ENCODE measurements around the gene WDR53. TPM values are rescaled to one million over a fixed set of nuclear protein-coding genes. Genes with fewer than 3 reads are reported as not detected.
"Not testable (repeated sequence)": the region's sequence is repeated elsewhere in the genome, so short reads cannot be mapped to it uniquely, and the experiment has no call there.

Gene WDR53
- total and polyA plus RNA-seq, 3 experiments from 2014 or later: 21.5 to 28.8 (median 26.7) TPM

- Mint-ChIP-seq H3K9me3 (no peaks in the 10 kb centered on the region), H3K4me1 (peaks cover 11 to 13% (median 12%) of the 10 kb centered on the region in 3 donors), H3K4me3 (peak overlapping the region in 2 of 7 donors; percentile 31 to 54), H3K27me3 (peaks cover 2 to 4% of the 10 kb centered on the region in 2 donors), H3K27ac (peak overlapping the region in 1 of 8 donors; percentile 55), H3K36me3 (no peaks in the 10 kb centered on the region)
- CTCF ChIA-PET: interaction anchor here (1.0 to 12.7 kb wide), 4 partner anchors 9 to 82 kb away, joined by 3 to 160 read pairs (median 4); no protein-coding TSS in a partner anchor
- POLR2A ChIA-PET: interaction anchor here (0.6 kb wide), 1 partner anchor 172 kb away, joined by 4 read pairs; no protein-coding TSS in a partner anchor
- Histone ChIP-seq H3K27me3 (ENCODE audit: insufficient read depth, low read length, poor library complexity, severe bottlenecking) (no peaks in the 10 kb centered on the region), H3K9me3 (ENCODE audit: low read length) (no peaks in the 10 kb centered on the region), H3K4me3 (ENCODE audit: low read length) (no peak overlapping the region), H3K4me1 (ENCODE audit: insufficient read depth, low read length) (peaks cover 11% of the 10 kb centered on the region), H3K27ac (ENCODE audit: low read depth, low read length) (no peak overlapping the region), H3K36me3 (ENCODE audit: insufficient read depth, low read length) (no peaks in the 10 kb centered on the region)
- peak in 3 of 5 donors; percentile 32 to 69 (median 68) for DNase-seq
Measured at GRCh38 chr3:196604548-196604947, 36.2 kb upstream of the WDR53 start.

- ChIA-PET POLR2A (no interaction called here), CTCF (interaction anchor here (1.3 to 12.7 kb wide), 2 partner anchors 34 to 82 kb away, joined by 4 to 160 read pairs; no protein-coding TSS in a partner anchor)
Measured at GRCh38 chr3:196603683-196604082, 35.3 kb upstream of the WDR53 start.

DNA sequence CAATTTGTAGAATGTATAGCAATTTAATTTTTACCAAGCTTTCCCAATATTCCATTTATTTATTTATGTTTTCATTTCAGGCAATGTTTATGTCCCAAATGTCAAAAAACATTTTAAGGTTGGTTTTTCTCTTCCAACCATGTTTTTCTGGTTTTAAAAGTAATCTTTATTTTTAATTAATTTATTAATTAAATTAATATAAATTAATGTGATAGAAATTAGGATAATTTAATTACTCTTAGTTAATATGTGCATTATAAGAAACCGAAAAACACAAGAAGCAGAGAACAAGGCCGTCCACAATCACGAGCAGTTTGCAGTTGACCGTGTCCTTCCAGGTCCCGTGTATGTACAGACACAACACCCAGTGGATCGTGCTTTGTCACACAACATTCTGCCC, 34.3 kb upstream of the WDR53 start:
- Histone ChIP-seq H3K4me3 (ENCODE audit: low read length) (no peak overlapping the region), H3K9me3 (ENCODE audit: low read length) (no peaks in the 10 kb centered on the region), H3K27me3 (ENCODE audit: insufficient read depth, low read length, poor library complexity, severe bottlenecking) (no peaks in the 10 kb centered on the region), H3K36me3 (ENCODE audit: insufficient read depth, low read length) (no peaks in the 10 kb centered on the region), H3K27ac (ENCODE audit: low read depth, low read length) (no peak overlapping the region), H3K4me1 (ENCODE audit: insufficient read depth, low read length) (peaks cover 6% of the 10 kb centered on the region)
- Mint-ChIP-seq H3K4me1 (peaks cover 14 to 16% (median 15%) of the 10 kb centered on the region in 3 donors), H3K27me3 (peaks cover 5 to 9% of the 10 kb centered on the region in 2 donors), H3K4me3 (no peak overlapping the region), H3K9me3 (no peaks in the 10 kb centered on the region), H3K36me3 (no peaks in the 10 kb centered on the region), H3K27ac (no peak overlapping the region)
- POLR2A ChIA-PET: interaction anchor here (0.6 kb wide), 1 partner anchor 19 kb away, joined by 3 read pairs; no protein-coding TSS in a partner anchor
- no peak for DNase-seq
- CTCF ChIA-PET: interaction anchor here (12.7 kb wide), 1 partner anchor 84 kb away, joined by 160 read pairs; no protein-coding TSS in a partner anchor

More at GRCh38 chr3:196603683-196604082, 35.3 kb upstream of the WDR53 start:
- Mint-ChIP-seq H3K27me3 (peaks cover 2 to 4% of the 10 kb centered on the region in 2 donors), H3K36me3 (no peaks in the 10 kb centered on the region), H3K9me3 (no peaks in the 10 kb centered on the region), H3K4me3 (no peak overlapping the region), H3K4me1 (peaks cover 4 to 7% (median 6%) of the 10 kb centered on the region in 3 donors), H3K27ac (peak overlapping the region in 2 of 8 donors; percentile 12 to 52)
- Histone ChIP-seq H3K36me3 (ENCODE audit: insufficient read depth, low read length) (no peaks in the 10 kb centered on the region), H3K4me1 (ENCODE audit: insufficient read depth, low read length) (peaks cover 6% of the 10 kb centered on the region), H3K9me3 (ENCODE audit: low read length) (no peaks in the 10 kb centered on the region), H3K4me3 (ENCODE audit: low read length) (no peak overlapping the region), H3K27me3 (ENCODE audit: insufficient read depth, low read length, poor library complexity, severe bottlenecking) (no peaks in the 10 kb centered on the region), H3K27ac (ENCODE audit: low read depth, low read length) (no peak overlapping the region)
- DNase-seq: no peak

GRCh38 chr3:196600359-196600758, 32.0 kb upstream of the WDR53 start:
- Mint-ChIP-seq H3K4me1 (peaks cover 14 to 22% (median 15%) of the 10 kb centered on the region in 3 donors), H3K27ac (no peak overlapping the region), H3K27me3 (peaks cover 5 to 16% of the 10 kb centered on the region in 2 donors), H3K9me3 (no peaks in the 10 kb centered on the region), H3K36me3 (no peaks in the 10 kb centered on the region), H3K4me3 (peak overlapping the region in 1 of 7 donors; percentile 48)
- Histone ChIP-seq H3K36me3 (ENCODE audit: insufficient read depth, low read length) (no peaks in the 10 kb centered on the region), H3K9me3 (ENCODE audit: low read length) (no peaks in the 10 kb centered on the region), H3K4me3 (ENCODE audit: low read length) (no peak overlapping the region), H3K4me1 (ENCODE audit: insufficient read depth, low read length) (peaks cover 6% of the 10 kb centered on the region), H3K27me3 (ENCODE audit: insufficient read depth, low read length, poor library complexity, severe bottlenecking) (no peaks in the 10 kb centered on the region), H3K27ac (ENCODE audit: low read depth, low read length) (no peak overlapping the region)
- CTCF ChIA-PET: no interaction called here
- DNase-seq: no peak
- POLR2A ChIA-PET: no interaction called here

- H3K9me3 Mint-ChIP-seq: no peaks in the 10 kb centered on the region
- H3K27ac Mint-ChIP-seq: no peak overlapping the region
- no peak overlapping the region for H3K4me3 Mint-ChIP-seq
- Histone ChIP-seq H3K27me3 (ENCODE audit: insufficient read depth, low read length, poor library complexity, severe bottlenecking) (no peaks in the 10 kb centered on the region), H3K27ac (ENCODE audit: low read depth, low read length) (no peak overlapping the region), H3K4me1 (ENCODE audit: insufficient read depth, low read length) (peaks cover 6% of the 10 kb centered on the region), H3K9me3 (ENCODE audit: low read length) (no peaks in the 10 kb centered on the region), H3K36me3 (ENCODE audit: insufficient read depth, low read length) (no peaks in the 10 kb centered on the region), H3K4me3 (ENCODE audit: low read length) (no peak overlapping the region)
- H3K27me3 Mint-ChIP-seq: peaks cover 5 to 19% of the 10 kb centered on the region in 2 donors
- peaks cover 14 to 20% (median 15%) of the 10 kb centered on the region in 3 donors for H3K4me1 Mint-ChIP-seq
- H3K36me3 Mint-ChIP-seq: no peaks in the 10 kb centered on the region
- ChIA-PET CTCF (interaction anchor here (1.7 kb wide), 1 partner anchor 9 kb away, joined by 6 read pairs; no protein-coding TSS in a partner anchor), POLR2A (no interaction called here)
- DNase-seq: no peak
Measured at GRCh38 chr3:196599734-196600128, 31.4 kb upstream of the WDR53 start.

DNA sequence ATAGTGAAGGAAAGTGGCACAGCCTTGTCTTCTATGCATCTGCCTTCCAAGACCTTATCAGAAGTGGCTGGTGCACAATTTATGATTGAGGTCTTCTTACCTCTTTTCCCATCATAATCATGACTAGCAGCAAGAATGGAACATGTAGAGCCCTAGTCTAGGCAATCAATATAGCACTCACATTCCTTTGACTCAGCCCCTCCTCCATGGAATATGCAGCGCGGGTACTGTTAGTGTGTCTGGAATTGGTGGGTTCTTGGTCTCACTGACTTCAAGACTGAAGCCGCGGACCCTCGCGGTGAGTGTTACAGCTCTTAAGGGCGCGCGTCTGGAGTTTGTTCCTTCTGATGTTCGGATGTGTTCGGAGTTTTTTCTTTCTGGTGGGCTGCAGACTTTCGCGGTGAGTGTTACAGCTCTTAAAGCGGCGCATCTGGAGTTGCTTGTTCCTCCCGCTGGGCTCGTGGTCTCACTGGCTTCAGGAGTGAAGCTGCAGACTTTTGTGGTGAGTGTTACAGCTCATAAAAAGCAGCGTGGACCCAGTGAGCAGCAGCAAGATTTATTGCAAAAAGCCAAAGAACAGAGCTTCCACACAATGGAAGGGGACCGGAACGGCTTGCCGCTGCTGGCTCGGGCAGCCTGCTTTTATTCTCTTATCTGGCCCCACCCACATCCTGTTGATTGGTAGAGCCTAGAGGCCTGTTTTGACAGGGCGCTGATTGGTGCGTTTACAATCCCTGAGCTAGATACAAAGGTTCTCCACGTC, 29.8 kb upstream of the WDR53 start:
- POLR2A ChIA-PET: interaction anchor here (1.9 kb wide), 1 partner anchor 30 kb away, joined by 4 read pairs; the partner anchor contains the start of genes FBXO45 and WDR53
- CTCF ChIA-PET: interaction anchor here (1.7 to 2.1 kb wide), 2 partner anchors 11 to 87 kb away, joined by 6 to 11 read pairs; no protein-coding TSS in a partner anchor
- H3K4me3 ChIP-seq (ENCODE audit: low read length): peak overlapping the region; percentile 47
- Mint-ChIP-seq H3K27ac (peak overlapping the region in 4 of 8 donors; percentile 29 to 87 (median 51)), H3K27me3 (peaks cover 5 to 20% of the 10 kb centered on the region in 2 donors), H3K4me3 (peak overlapping the region; percentile 71 to 90 (median 86)), H3K4me1 (peaks cover 10 to 15% (median 10%) of the 10 kb centered on the region in 3 donors)
- not testable (repeated sequence) for H3K27ac ChIP-seq (ENCODE audit: low read depth, low read length); H3K9me3 ChIP-seq (ENCODE audit: low read length); H3K36me3 Mint-ChIP-seq; H3K36me3 ChIP-seq (ENCODE audit: insufficient read depth, low read length); H3K9me3 Mint-ChIP-seq; H3K4me1 ChIP-seq (ENCODE audit: insufficient read depth, low read length); H3K27me3 ChIP-seq (ENCODE audit: insufficient read depth, low read length, poor library complexity, severe bottlenecking)
- peak; percentile 11 to 60 (median 48) for DNase-seq

- Histone ChIP-seq H3K36me3 (ENCODE audit: insufficient read depth, low read length) (no peaks in the 10 kb centered on the region), H3K4me3 (ENCODE audit: low read length) (no peak overlapping the region), H3K9me3 (ENCODE audit: low read length) (no peaks in the 10 kb centered on the region), H3K4me1 (ENCODE audit: insufficient read depth, low read length) (no peaks in the 10 kb centered on the region), H3K27me3 (ENCODE audit: insufficient read depth, low read length, poor library complexity, severe bottlenecking) (no peaks in the 10 kb centered on the region), H3K27ac (ENCODE audit: low read depth, low read length) (no peak overlapping the region)
- Mint-ChIP-seq H3K4me3 (peak overlapping the region in 2 of 7 donors; percentile 1 to 4), H3K4me1 (peaks cover 10 to 15% (median 10%) of the 10 kb centered on the region in 3 donors), H3K36me3 (no peaks in the 10 kb centered on the region), H3K27me3 (peaks cover 3 to 20% of the 10 kb centered on the region in 2 donors), H3K9me3 (no peaks in the 10 kb centered on the region), H3K27ac (no peak overlapping the region)
- POLR2A ChIA-PET: no interaction called here
- CTCF ChIA-PET: no interaction called here
- DNase-seq: no peak
Measured at GRCh38 chr3:196596355-196596754, 28.0 kb upstream of the WDR53 start.

DNA sequence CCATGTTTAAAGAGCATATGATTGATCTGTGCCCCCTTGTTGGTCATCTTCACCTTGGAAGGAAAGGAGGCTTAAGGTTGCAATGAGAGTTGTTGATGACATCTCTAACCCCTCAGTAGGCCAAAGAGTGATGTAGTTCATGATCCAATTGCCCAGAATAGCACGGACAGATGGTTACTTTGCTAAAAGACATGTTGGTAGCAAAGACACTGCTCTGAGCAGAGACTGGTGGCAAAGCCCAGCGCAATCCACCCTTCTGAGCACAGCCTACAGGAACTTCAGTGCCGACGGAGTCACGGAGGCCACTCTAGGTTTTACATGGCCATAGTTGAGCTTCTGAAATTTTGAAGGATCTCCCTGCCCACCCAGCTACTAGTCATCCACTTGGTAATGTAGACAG, 21.9 kb upstream of the WDR53 start:
- Mint-ChIP-seq H3K4me3 (no peak overlapping the region), H3K27ac (no peak overlapping the region), H3K36me3 (peaks cover 0 to 21% (median 8%) of the 10 kb centered on the region in 3 donors), H3K4me1 (no peaks in the 10 kb centered on the region), H3K9me3 (no peaks in the 10 kb centered on the region), H3K27me3 (peaks cover 0 to 7% of the 10 kb centered on the region in 2 donors)
- POLR2A ChIA-PET: no interaction called here
- Histone ChIP-seq H3K36me3 (ENCODE audit: insufficient read depth, low read length) (no peaks in the 10 kb centered on the region), H3K9me3 (ENCODE audit: low read length) (no peaks in the 10 kb centered on the region), H3K4me1 (ENCODE audit: insufficient read depth, low read length) (no peaks in the 10 kb centered on the region), H3K27ac (ENCODE audit: low read depth, low read length) (no peak overlapping the region), H3K4me3 (ENCODE audit: low read length) (no peak overlapping the region), H3K27me3 (ENCODE audit: insufficient read depth, low read length, poor library complexity, severe bottlenecking) (no peaks in the 10 kb centered on the region)
- DNase-seq: no peak
- CTCF ChIA-PET: interaction anchor here (1.4 to 2.4 kb wide), 2 partner anchors 14 to 19 kb away, joined by 4 to 8 read pairs; no protein-coding TSS in a partner anchor

All from CD8-positive, alpha-beta memory T cell (primary cell).